ENCODE data around the gene CCL25.

- TF ChIP-seq CBX3 (IDR thresholded peaks at IDR 0.05; ENCODE audit: low read depth): no peak
- TF ChIP-seq REST (IDR thresholded peaks at IDR 0.05; ENCODE audit: low read depth): no peak
- TF ChIP-seq CTCF (IDR thresholded peaks at IDR 0.05 in 2 of 3, conservative IDR thresholded peaks at IDR 0.05 in 1 of 3; ENCODE audit: borderline replicate concordance in 1 of 3, insufficient read depth in 1 of 3, low read depth in 2 of 3, low read length in 2 of 3): no peak
- TF ChIP-seq ZBTB33 (IDR thresholded peaks at IDR 0.05; ENCODE audit: extremely low read depth, insufficient replicate concordance, low read length): no peak
- no peak for TF ChIP-seq POLR2A (IDR thresholded peaks at IDR 0.05; ENCODE audit: borderline replicate concordance, extremely low read depth, insufficient read depth, insufficient read length)
- no peak for TF ChIP-seq SP1 (IDR thresholded peaks at IDR 0.05; ENCODE audit: low read depth)
- TF ChIP-seq SRF (IDR thresholded peaks at IDR 0.05; ENCODE audit: low read depth): no peak
- TF ChIP-seq TCF7L2 (IDR thresholded peaks at IDR 0.05; ENCODE audit: borderline replicate concordance, extremely low read depth, insufficient read depth, insufficient read length): no peak
These were observed 47.6 kb upstream of the CCL25 start for GRCh38 chr19:8004723-8005513.

Measured in HCT116 (cell line).